Suprapubic skin (tissue), 3 donors: ENCODE measurements around the gene CCDC70.

ENCODE experiments used
- POLR2A ChIP-seq, 2 donors: fragments of 450-650 bp; IDR thresholded peaks; one replicate each; pipeline ENCODE4 v1.6.1; 2017; ENCODE audit warnings: antibody characterized with exemption in 2 of 2, mild to moderate bottlenecking in 2 of 2, moderate library complexity in 2 of 2
- TF ChIP-seq, protein P1 (sequence below), 2 donors: fragments of 200-600 bp in 1 of 2; fragments of 450-650 bp in 1 of 2; sonication (generic) in 1 of 2; IDR thresholded peaks; one replicate each; pipeline ENCODE4 v1.5.1; 2016 to 2019; ENCODE audit warnings: antibody characterized with exemption in 2 of 2, mild to moderate bottlenecking in 1 of 2, moderate library complexity in 1 of 2

DNA sequence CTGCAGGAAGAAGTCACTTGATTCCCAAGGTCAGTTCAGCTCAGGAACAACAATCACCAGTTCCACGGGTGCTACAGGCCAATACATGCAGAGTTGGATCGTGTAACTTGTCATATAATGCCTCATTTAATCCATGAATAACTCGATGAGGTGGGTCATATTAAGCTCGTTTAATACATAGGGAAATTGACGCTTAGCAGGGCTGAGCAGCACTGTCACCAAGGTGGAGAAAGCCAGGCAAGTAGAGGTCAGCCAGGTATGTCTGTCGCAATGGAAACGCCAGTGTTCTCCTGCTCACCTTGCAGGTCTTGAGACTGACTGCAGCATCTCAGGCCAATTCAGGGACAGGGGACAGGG is 52.3 kb downstream of the CCDC70 start:
- TF ChIP-seq, protein P1, sequence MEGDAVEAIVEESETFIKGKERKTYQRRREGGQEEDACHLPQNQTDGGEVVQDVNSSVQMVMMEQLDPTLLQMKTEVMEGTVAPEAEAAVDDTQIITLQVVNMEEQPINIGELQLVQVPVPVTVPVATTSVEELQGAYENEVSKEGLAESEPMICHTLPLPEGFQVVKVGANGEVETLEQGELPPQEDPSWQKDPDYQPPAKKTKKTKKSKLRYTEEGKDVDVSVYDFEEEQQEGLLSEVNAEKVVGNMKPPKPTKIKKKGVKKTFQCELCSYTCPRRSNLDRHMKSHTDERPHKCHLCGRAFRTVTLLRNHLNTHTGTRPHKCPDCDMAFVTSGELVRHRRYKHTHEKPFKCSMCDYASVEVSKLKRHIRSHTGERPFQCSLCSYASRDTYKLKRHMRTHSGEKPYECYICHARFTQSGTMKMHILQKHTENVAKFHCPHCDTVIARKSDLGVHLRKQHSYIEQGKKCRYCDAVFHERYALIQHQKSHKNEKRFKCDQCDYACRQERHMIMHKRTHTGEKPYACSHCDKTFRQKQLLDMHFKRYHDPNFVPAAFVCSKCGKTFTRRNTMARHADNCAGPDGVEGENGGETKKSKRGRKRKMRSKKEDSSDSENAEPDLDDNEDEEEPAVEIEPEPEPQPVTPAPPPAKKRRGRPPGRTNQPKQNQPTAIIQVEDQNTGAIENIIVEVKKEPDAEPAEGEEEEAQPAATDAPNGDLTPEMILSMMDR (IDR thresholded peaks at IDR 0.05): no peak
- TF ChIP-seq POLR2A (IDR thresholded peaks at IDR 0.05): no peak
